Smooth muscle cell (in vitro differentiated cells): ENCODE data around the gene CCNE1. TPM values are rescaled to one million over a fixed set of nuclear protein-coding genes. Genes with fewer than 3 reads are reported as not detected.

Experiments
- DNase-seq: peaks from one replicate; lab custom pipeline; 2025; ENCODE audit not compliant: unreplicated experiment; lab: John Stamatoyannopoulos, UW
- H2AFZ ChIP-seq: fragments of 200-600 bp; sonication (generic); 2 replicates; pipeline ENCODE4 v1.6.0; 2016; ENCODE audit warnings: antibody characterized with exemption, low read depth, mild to moderate bottlenecking
- H3F3A ChIP-seq: fragments of 200-600 bp; sonication (generic); 2 replicates; pipeline ENCODE4 v1.6.0; 2017; ENCODE audit warnings: antibody characterized with exemption, low read depth
- H3K27ac ChIP-seq: fragments of 200-600 bp; sonication (generic); 2 replicates; pipeline ENCODE4 v1.5.1; 2016; ENCODE audit warnings: low read depth, mild to moderate bottlenecking
- H3K27me3 ChIP-seq: fragments of 200-600 bp; sonication (generic); 2 replicates; pipeline ENCODE4 v1.6.1; 2016; ENCODE audit warnings: low read depth, mild to moderate bottlenecking
- H3K36me3 ChIP-seq: fragments of 200-600 bp; sonication (generic); 2 replicates; pipeline ENCODE4 v1.5.1; 2016; ENCODE audit warnings: low read depth
- H3K4me1 ChIP-seq: fragments of 200-600 bp; sonication (generic); 2 replicates; pipeline ENCODE4 v1.5.1; 2016; ENCODE audit warnings: low read depth
- H3K4me2 ChIP-seq: fragments of 200-600 bp; sonication (generic); 2 replicates; pipeline ENCODE4 v1.6.0; 2016; ENCODE audit warnings: mild to moderate bottlenecking
- H3K4me3 ChIP-seq: fragments of 200-600 bp; sonication (generic); 2 replicates; pipeline ENCODE4 v1.5.1; 2016; ENCODE audit warnings: mild to moderate bottlenecking
- H3K79me2 ChIP-seq: fragments of 200-600 bp; sonication (generic); 2 replicates; pipeline ENCODE4 v1.6.0; 2016; ENCODE audit warnings: low read depth, mild to moderate bottlenecking
- H3K9ac ChIP-seq: fragments of 200-600 bp; sonication (generic); 2 replicates; pipeline ENCODE4 v1.6.0; 2016; ENCODE audit warnings: low read depth
- H3K9me3 ChIP-seq: fragments of 200-600 bp; sonication (generic); replicated peaks from 2 replicates; pipeline ENCODE4 v1.5.1; 2016; ENCODE audit warnings: low read depth
- H4K20me1 ChIP-seq: fragments of 200-600 bp; sonication (generic); 2 replicates; pipeline ENCODE4 v1.6.0; 2016; ENCODE audit warnings: low read depth
- WGBS: methylation state at CpG from one replicate; pipeline ENCODE4 v1.1.7; 2016; ENCODE audit warnings: low lambda C conversion rate; 5-methylcytosine and 5-hydroxymethylcytosine counted together
- polyA plus RNA-seq: library from polyadenylated mRNA; unstranded; fragments of >200 nt; fragmentation: Nextera tagmentation; extraction: Ambion mirVana; gene quantifications from 2 replicates; pipeline ENCODE4 v1.2.1, GENCODE V29; 2016
- total RNA-seq: library from RNA; depleted of rRNA; stranded (reverse); fragments of >200 nt; gene quantifications from 2 replicates; pipeline ENCODE4 v1.2.3, GENCODE V29; 2014
- TF ChIP-seq, protein P1 (sequence below): fragments of 200-600 bp; sonication (generic); IDR thresholded peaks from 2 replicates; pipeline ENCODE4 v1.5.1; 2017; ENCODE audit warnings: borderline replicate concordance, mild to moderate bottlenecking, antibody characterized with exemption; ENCODE audit not compliant: insufficient read depth, poor library complexity, severe bottlenecking

The CCNE1 gene
- total and polyA plus RNA-seq, 2 experiments from 2014 or later: 17.7 to 34.4 TPM

- Histone ChIP-seq H3K9me3 (no peaks in the 10 kb centered on the region), H4K20me1 (no peaks in the 10 kb centered on the region), H3K36me3 (no peaks in the 10 kb centered on the region), H3F3A (peaks cover 18% of the 10 kb centered on the region), H3K9ac (no peak overlapping the region), H2AFZ (no peak overlapping the region), H3K4me1 (peaks cover 17% of the 10 kb centered on the region), H3K79me2 (no peaks in the 10 kb centered on the region), H3K4me2 (peak overlapping the region; percentile 94), H3K27ac (peak overlapping the region; percentile 56), H3K27me3 (no peaks in the 10 kb centered on the region), H3K4me3 (no peak overlapping the region)
- TF ChIP-seq, protein P1, sequence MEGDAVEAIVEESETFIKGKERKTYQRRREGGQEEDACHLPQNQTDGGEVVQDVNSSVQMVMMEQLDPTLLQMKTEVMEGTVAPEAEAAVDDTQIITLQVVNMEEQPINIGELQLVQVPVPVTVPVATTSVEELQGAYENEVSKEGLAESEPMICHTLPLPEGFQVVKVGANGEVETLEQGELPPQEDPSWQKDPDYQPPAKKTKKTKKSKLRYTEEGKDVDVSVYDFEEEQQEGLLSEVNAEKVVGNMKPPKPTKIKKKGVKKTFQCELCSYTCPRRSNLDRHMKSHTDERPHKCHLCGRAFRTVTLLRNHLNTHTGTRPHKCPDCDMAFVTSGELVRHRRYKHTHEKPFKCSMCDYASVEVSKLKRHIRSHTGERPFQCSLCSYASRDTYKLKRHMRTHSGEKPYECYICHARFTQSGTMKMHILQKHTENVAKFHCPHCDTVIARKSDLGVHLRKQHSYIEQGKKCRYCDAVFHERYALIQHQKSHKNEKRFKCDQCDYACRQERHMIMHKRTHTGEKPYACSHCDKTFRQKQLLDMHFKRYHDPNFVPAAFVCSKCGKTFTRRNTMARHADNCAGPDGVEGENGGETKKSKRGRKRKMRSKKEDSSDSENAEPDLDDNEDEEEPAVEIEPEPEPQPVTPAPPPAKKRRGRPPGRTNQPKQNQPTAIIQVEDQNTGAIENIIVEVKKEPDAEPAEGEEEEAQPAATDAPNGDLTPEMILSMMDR: no peak
- WGBS: 52% methylated on average over 10 of the region's 10 CpGs
- DNase-seq: no peak
Measured at GRCh38 chr19:29841559-29842367, 30.0 kb downstream of the CCNE1 start.

- Histone ChIP-seq H3K27me3 (no peaks in the 10 kb centered on the region), H3K4me1 (peaks cover 17% of the 10 kb centered on the region), H3F3A (peaks cover 18% of the 10 kb centered on the region), H3K79me2 (no peaks in the 10 kb centered on the region), H3K27ac (peak overlapping the region; percentile 56), H3K9me3 (no peaks in the 10 kb centered on the region), H3K4me3 (peak overlapping the region; percentile 28), H2AFZ (peak overlapping the region; percentile 69), H3K4me2 (peak overlapping the region; percentile 94), H3K36me3 (no peaks in the 10 kb centered on the region), H4K20me1 (no peaks in the 10 kb centered on the region), H3K9ac (no peak overlapping the region)
- TF ChIP-seq, protein P1: no peak
- no peak for DNase-seq
- 72% methylated on average over 11 of the region's 11 CpGs for WGBS
Measured at GRCh38 chr19:29842471-29843179, 30.8 kb downstream of the CCNE1 start.

DNA sequence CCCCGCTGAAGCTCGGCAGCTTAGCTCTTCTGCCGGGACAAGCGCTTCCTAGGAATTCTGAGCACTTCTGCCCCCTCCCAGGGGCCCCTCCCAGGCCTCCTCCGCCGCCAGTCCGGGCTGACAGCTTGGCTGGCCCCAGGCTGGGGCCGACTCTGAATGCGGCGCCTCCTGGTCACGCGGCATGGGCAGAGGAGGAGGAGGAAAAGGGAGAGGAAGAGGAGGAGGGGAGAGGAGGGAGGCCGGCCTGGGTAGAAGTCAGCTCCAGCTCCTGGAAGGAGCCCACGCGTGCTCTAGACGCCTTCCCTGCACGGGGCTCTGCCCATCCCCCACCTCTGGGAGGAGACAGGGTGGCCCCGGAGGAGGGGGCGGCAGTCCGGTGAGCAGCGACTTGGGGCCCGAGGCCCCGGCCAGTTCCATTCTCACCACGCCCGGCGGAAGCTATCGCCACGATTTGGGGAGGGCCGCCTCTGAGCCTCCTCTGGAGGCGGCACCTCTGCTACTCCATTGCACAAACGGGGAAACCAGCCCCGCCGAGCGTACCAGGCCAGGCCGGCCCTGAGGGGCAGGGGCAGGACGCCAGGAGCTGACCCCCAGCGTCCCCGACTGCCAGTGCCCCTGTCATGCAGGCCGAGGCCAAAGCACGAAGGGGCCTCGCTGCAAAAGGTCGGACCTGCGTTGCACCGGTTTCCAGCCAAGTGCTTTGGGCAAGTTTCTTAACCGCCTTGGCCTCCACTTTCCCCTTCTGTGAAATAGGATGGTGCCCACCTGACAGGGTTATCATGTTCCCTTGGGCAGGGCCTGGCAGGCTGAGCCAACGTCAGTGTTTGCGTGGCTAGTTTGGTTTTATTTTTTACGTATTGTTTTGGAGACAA is 31.6 kb downstream of the CCNE1 start:
- Histone ChIP-seq H3K27ac (peak overlapping the region; percentile 56), H4K20me1 (no peaks in the 10 kb centered on the region), H3K9me3 (no peaks in the 10 kb centered on the region), H3K36me3 (no peaks in the 10 kb centered on the region), H3F3A (peaks cover 18% of the 10 kb centered on the region), H2AFZ (peak overlapping the region; percentile 69), H3K4me1 (peaks cover 17% of the 10 kb centered on the region), H3K4me3 (peak overlapping the region; percentile 28), H3K79me2 (no peaks in the 10 kb centered on the region), H3K9ac (no peak overlapping the region), H3K27me3 (no peaks in the 10 kb centered on the region), H3K4me2 (peak overlapping the region; percentile 94)
- WGBS: 12% methylated on average over 41 of the region's 48 CpGs
- TF ChIP-seq, protein P1: no peak
- DNase-seq: peak; percentile 50
